Activated CD8-positive, alpha-beta memory T cell treated with anti-CD3 and anti-CD28 coated beads, Interleukin-2, amount 50 U/mL, for 48 hours (primary cell): ENCODE results near the gene KAT14.
"Not testable (repeated sequence)": the region's sequence is repeated elsewhere in the genome, so short reads cannot be mapped to it uniquely, and the experiment has no call there.

Experiments
- DNase-seq: peaks from one replicate; pipeline ENCODE4 v3.0.0-alpha.2; 2020

Gene KAT14

DNA sequence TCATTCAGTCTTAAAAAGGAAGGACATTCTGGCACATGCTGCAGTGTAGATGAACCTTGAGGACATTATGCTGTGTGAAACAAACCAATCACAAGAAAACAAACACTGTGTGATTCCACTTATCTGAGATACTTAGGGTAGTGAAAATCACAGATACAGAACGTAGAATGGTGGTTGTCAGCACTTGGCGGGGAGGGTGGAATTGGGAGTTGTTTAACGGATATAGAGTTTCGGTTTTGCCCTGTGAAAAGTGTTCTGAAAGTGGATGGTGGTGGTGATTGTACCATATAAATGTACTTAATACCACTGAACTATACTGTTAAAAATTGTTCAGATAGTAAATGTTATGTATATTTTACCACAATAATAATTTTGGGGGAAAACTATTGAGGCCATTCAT is 18.4 kb downstream of the KAT14 start:
- no peak for DNase-seq

DNA sequence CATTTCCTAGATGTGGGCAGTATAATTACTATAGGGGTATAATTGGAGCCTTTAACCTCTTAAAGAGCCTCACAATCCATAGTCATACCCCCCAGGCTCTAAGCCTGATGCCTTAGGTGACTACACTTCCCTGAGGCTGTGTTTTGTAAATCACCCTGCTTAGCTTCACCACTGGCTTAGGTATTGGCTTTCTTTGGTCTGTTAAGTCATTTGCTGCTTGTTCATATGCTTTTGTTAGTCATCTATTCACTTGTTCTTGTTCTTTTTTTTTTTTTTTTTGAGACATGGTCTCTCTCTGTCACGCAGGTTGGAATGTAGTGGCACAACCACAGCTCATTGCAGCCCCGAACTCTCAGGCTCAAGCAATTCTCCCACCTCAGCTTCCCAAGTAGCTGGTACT is 26.7 kb downstream of the KAT14 start:
- no peak for DNase-seq

DNA sequence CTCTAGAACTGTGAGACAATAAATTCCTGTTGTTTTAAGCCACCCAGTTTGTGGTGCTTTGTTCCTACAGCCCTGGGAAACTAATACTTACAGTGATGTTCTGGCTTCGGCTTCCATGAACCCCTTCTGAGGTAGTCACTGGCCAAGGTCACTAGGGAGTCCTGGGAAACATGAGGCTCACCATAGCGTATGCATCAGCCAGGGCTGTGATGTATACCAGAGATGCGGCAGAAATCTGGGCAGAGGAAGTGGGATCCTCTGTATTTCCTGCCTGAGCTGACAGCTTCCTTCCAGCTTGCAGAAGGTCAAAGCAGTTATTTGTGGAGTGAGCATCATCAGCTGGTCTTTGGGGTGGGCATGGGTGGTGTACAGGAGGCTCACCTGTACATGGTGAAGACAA is 27.9 kb downstream of the KAT14 start:
- no peak for DNase-seq

DNA sequence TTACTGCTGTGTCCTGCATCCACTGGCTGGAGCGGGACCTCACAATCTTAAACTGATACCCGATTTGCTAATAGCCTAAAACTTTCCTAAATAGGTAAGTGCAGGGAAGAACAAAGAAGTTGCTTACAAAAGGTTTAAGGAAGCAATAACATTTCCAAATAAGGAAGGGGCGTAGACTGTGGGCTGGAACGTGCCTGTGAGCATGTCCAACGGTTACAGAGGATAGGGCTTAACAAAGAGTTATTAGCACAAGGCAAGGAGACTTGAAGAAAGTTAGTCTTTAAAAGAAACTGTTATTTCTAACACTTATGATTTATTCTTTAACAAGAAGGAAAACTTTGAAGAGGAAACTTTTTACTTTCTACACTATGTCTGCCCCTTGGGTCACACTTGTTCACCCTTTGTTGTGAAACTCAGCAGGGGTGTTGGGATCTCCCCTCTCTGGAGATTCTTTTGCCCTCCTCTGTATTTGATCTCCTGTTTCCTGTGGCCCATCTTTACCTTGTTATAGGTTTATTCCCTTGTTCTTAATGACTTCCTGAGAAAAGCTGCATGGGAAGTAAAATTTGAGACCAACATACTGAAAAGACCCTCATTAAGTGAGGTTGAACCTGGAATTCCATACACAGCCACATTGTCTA is 28.7 kb downstream of the KAT14 start:
- DNase-seq = no peak

DNA sequence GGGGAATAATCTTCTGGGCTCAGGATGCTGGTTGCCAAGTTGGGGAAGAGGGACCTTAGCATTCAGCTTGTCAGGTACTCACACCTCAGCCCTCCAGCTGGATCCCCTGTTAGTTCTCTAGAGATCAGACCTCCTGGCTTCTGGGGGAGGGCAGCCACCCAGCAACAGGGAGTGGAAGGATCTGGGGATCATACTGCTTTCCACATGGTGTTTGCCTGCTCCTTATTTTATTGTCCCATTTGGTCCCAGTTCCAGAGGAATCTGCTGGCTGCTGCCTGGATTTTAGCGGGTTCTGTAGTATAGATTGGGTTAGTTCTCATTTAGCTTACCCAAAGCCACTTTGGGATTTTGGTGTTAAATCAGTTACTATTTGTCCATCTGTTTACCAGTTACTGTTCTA is 29.3 kb downstream of the KAT14 start:
- no peak for DNase-seq

DNA sequence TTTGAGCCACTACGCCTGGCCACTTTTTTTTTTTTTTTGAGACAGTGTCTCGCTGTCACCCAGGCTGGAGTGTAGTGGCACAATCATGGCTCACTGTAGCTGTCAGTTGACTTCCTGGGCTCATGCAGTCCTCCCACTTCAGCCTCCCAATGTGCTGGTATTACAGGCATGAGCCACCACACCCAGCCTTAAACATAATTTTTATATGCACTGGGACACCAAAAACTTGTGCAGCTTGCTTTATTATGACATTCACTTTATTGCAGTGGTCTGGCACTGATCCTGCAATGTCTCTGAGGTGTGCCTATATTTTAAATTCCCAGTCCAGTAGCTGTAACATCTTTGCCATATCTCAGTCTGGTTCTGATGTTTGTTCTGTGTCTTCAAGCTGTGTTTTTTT is 34.7 kb downstream of the KAT14 start:
- no peak for DNase-seq

DNA sequence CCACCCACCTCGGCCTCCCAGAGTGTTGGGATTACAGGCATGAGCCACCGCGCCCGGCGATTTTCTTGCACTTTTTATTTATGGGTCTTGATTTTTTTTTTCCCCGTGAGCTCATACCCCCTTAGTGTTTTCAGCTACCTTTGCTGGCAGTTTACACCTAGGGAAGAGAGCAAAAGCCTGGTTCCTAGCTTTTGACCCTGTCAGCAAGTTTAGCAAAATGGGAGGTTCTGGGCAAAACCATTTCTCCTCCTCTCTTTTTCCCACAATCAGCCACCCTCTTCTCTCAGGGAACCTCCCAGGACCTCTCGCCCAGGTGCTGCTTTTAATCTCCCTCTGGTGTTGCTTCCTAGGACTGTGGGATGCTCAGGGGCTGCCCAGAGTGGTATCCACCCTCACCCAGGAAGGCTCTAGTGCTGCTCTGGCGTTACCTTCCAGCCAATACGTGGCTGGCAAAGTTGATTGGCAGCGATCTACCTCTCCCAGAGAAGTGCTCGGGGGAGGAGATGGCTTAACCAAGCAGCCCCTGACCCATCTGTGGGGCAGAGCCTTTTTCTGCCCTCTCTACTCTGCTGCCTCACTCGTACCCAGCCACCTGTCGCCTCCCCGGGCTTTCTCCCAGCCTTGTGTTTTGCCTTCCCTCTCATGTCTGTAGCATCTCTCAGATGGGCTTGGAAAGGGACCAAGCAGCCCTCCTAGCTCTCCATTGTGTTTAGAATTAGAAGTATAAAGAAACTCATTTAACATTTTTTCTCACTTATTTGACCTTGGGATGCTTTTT is 37.4 kb downstream of the KAT14 start:
- no peak for DNase-seq

DNA sequence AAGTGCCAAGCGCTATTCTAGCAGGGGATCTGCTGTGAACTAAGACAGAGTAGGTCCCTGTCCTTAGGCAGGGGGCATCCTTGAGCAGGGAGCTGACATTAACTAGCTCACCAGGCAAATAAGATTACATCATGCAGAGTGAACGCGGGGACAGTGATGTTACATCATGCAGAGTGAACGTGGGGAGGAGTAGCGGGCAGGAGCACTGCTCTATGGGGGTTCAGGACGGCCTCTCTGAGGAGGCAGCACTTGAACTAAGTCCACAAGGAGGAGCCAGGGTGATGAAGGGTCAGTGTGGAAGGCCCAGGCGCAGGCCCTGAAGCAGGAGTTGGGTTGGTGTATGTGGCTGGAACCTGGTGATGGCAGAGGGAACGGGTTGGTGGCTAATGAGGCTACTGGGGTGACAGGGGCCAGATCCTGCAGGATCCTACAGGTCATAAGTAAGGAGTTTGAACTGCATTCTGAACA is 38.7 kb downstream of the KAT14 start:
- DNase-seq = no peak

DNA sequence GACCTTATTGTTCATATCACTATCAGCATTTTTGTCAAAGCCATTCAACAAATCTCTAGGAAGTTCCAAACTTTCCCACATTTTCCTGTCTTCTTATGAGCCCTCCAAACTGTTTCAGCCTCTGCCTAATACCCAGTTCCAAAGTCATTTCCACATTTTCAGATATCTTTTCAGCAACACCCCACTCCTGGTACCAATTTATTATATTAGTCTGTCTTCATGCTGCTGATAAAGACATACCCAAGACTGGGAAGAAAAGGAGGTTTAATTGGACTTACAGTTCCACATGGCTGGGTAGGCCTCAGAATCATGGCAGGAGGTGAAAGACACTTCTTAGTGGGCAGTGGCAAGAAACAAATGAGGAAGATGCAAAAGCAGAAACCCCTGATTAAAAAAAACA is 42.7 kb downstream of the KAT14 start:
- not testable (repeated sequence) for DNase-seq

DNA sequence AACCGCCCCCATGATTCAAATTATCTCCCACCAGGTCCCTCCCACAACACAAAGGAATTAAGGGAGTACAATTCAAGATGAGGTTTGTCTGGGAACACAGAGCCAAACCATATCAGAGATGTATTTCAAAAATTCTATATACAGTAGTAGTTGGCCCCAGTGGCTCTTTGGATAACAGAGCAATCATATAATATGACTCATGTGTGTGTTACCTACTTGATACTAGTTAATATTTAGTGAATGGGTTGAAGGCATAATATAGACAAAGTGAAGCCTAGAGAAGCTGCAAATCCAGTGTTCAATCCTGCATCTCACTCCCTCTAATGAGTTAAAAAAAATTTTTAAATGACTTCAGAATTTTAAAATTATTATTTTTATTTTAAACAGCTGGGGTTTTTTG is 43.2 kb downstream of the KAT14 start:
- no peak for DNase-seq

DNA sequence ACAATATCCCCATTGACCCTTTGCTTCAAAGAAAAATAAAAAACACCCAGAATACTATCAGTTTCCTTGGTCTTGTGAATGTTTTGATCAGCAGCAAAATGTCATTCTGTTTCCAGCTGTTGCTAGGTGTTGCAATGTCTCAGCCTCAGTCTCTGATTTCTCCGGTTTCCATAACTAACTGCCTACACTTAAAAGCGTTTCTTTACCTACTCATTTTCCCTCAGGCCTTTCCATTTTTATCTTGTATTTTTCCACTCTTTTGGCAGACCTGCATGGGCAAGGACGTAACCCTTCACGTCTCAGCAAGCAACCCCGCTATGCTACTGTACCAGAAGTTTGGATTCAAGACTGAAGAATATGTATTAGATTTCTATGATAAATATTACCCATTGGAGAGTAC is 49.4 kb downstream of the KAT14 start:
- DNase-seq = no peak

DNA sequence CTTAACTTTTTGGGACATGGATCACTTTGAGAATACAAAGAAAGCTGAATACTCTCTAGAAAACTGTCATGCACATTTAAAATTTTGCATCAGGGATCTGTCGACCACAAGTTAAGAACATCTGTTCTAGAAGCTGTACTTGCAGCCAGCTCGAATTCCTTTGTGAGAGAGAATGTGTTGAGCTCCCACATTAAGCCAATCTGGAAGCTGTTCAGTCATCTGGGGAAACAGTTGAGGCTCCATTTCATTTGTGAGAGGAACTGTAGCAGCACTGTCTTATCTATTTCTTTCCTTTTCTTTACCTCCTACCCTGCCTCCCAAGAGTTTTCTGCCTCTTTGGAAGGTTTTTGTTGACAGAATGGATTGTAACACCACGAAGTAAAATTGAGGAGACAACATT is 50.8 kb downstream of the KAT14 start:
- DNase-seq = no peak

DNA sequence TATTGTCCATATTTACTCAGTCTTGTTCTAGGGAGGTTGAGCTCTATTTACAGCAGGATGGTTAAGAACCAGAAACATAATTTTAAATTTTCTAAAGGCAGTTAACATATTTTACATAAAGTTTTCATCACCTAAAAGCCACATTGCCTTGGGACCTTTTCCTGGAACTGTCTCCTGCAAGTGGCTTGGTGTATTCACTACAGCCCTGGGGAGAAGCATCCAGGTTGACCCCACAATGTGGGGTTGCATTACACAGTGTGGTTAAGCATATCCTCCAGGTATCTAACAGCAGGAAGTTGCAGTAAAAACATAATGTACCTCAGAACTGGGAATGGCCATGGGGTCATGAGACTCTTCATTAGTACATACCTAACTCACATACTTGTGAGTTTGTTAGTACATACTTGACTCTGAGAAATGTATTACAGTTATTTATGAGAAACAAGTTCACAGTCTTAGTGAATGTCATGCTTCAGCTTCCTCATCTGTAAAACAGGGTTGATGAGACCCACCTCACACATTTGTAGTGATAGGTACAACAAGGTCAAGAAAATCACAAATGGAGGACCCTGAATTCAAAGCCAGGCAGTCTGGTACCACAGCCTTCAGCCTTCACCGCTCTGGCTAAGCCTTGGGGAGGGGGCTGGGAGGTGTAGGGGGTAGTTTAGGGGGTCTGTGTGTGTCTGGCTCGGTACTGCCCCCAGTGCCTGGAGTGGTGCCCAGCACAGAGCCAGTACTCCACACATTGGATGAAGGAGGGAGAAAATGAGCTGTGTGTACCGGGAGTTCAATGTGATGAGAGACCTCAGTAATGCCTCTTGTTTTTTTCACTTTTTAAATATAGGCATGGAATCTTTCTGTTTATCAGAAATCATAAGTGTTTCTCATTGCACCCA is 52.9 kb downstream of the KAT14 start:
- DNase-seq = no peak

DNA sequence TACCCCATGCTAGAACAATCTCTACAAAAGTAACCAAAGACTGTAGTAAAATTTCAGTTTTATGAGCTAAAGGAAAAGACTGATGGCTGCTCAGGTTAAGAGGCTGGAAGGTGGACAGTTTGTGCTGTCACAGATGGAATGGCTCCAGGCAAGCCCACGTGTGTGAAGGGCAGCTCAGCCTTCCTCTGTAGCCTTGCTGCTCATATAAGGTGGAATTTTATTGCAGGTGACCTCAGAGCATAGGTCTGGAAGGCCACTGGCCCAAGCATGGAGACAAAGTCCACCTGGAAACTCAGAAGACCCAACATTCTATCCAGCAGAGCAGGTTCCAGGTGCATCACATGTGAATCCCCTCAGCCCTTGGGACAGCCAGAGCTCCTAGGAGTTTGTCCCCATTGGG is 53.6 kb downstream of the KAT14 start:
- DNase-seq = no peak

DNA sequence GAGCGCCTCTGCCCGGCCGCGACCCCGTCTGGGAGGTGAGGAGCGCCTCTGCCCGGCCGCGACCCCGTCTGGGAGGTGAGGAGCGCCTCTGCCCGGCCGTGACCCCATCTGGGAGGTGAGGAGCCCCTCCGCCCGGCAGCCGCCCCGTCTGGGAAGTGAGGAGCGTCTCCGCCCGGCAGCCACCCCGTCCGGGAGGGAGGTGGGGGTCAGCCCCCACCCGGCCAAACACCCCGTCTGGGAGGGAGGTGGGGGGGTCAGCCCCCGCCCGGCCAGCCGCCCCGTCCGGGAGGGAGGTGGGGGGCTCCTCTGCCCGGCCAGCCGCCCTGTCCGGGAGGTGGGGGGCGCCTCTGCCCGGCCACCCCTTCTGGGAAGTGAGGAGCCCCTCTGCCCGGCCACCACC is 56.8 kb downstream of the KAT14 start:
- not testable (repeated sequence) for DNase-seq

DNA sequence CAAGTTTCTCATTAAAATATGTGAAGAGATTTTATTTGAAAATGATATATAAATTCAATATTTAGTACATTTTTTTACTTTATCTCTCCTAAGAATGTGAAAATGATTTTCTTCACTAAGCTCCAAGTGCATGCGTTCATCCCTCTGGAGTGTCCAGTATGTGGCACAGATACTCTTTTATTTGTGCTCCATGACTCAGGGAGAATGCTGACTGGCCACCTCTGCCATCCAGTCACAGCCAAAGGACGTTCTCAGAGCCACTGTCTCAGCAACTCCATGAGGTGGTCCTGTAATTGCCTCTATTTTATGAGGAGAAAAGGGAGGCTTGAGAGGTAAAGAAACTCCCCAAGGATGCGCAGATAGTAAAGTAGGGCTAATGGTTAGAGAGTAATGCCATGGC is 58.3 kb downstream of the KAT14 start:
- no peak for DNase-seq

DNA sequence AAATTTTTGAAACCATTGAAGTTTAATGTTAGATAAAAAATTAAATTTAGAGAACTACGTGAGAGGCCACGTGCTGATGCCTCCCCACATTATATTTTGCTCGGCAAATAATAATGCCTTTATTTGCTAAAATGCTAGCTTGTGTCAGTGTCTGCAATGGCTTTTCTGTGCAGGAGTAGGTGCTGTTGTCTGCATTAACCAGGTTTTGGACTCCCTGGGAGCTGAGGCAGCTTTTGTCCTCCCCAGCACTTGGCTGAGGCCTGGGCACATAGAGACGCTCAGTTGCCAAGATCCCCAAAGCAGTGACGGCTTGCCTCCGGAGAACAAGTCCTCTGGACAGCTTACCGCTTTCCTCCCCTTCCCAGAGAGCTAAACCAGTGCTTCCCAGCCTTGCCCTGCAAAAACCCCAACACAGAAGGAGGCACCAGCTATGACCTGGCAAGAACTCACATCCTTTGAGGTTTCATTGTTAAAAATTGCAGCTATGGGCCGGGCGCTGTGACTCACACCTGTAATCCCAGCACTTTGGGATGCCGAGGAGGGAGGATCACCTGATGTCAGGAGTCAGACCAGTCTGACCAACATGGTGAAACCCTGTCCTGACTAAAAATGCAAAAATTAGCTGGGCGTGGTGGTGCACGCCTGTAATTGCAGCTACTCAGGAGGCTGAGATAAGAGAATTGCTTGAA is 59.9 kb downstream of the KAT14 start:
- DNase-seq = no peak

DNA sequence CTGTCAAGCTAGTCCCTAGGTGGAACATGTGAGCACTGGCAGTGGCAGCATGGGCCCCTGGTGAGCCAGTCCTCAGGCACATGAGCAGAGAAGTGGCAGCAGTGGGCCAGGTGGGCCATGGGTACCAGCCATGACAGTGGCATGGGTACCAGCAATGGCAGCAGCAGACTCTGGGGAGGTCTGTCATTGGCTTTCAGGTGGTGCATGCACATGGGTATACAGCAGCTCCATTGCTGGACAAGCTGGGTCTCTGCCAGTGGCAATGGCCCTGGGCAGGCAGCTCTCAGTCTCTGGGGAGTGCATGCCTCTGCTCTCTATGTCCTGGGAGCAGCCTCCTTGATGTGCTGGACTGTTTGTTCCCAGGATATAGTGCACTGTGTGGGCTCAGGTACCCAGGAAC is 65.3 kb downstream of the KAT14 start:
- DNase-seq = no peak

DNA sequence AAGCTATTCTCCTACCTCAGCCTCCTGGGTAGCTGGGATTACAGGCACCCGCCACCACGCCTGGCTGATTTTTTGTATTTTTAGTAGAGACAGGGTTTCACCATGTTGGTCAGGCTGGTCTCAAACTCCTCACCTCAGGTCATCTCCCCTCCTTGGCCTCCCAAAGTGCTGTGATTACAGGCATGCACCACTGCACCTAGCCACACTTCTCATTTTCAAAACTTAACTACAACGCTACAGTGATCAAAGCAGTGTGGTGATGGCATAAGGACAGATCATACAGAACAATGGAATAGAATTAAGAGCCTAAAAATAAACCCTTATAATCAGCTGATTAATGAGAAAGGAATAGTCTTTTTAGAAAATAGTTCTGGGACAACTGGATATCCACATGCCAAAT is 66.0 kb downstream of the KAT14 start:
- DNase-seq = not testable (repeated sequence)

DNA sequence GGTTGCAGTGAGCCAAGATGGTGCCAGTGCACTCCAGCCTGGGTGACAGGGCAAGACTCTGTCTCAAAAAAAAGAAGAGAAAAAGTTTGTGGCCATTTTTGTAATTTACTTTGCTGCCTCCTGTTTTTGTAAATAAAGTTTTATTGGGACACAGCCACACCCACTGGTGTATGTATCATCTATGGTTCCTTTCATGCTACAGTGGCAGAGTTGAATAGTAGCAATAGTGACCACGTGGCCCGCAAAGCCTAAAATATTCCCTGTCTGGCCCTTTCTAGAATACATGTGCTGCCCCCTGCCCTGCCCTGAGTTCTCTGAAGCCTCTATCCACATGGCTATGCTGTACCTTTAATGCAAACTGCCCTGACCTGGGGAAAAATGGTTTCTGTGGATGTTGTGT is 75.3 kb downstream of the KAT14 start:
- no peak for DNase-seq

DNA sequence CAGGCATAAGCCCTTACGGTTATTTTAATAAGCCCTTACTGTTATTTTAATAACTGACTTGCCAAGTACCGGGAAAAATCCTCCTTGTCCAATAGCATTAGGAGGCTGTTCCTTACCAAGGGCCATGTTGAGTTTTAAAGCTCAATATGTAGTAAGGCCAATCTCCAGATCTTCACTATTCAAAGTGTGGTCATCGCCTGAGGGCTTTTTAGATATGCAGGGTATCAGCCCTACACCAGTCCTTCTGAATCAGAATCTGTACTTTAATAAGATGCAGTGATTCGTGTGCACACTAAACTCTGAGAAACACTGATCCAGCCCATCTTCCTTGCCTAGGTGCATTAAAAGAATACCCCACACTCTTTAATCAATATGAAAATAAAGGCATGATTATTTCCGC is 77.9 kb downstream of the KAT14 start:
- DNase-seq = no peak

DNA sequence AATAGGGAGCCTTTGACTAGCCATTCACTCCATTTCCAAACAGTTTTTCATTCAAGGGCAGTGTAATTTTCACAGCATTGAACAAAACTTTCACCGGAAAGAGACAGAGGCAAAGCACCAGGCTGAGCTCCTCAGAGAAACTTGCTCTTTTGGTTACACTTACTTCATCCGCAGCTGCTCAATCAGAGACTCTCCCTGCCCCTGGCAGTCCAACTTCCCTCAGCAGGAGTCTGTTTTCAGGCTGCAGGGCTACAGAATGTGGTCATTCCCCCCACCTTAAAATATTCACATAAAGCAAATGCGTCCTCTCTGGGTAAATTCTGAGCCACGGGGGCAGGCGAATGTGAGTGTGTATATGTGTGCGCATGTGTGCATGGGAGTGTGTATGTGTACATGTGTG is 80.6 kb downstream of the KAT14 start:
- no peak for DNase-seq

DNA sequence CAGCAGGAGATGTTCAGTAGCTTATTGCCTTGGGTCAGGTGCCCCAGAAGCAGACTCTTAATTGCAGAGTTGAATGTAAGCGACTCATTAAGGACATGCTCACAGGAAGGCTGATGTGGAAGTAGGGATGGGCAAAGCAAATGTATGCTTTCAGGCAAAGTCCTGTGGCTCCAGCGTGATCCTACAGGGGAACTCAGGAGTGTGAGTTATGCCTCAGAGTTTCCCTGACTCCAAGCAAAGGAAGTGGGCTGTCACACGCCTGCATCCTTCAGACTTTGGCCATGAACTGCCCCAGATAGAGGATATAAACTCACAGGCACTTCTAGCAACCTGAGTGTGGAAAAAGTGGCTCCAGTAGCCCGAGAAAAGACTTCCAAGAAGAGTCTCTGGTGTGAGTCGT is 85.7 kb downstream of the KAT14 start:
- no peak for DNase-seq
